SK-N-SH (cell line): ENCODE measurements around the gene ASCC3. TPM values are rescaled to one million over a fixed set of nuclear protein-coding genes. Genes with fewer than 3 reads are reported as not detected.

ENCODE experiments used
- CTCF ChIA-PET: fragments of 300-600, 350-600 bp; formaldehyde crosslinking; extraction: SDS; loops from one replicate; lab custom pipeline; 2021; lab: Yijun Ruan, JAX
- POLR2A ChIA-PET: fragments of 350-600 bp; sonication (Branson Sonifier 250); formaldehyde crosslinking; extraction: SDS; loops from one replicate; lab custom pipeline; 2020; ENCODE audit warnings: antibody characterized with exemption, inconsistent platforms; lab: Yijun Ruan, JAX
- DNase-seq: peaks from one replicate; pipeline ENCODE4 v3.0.0; 2012
- H2AFZ ChIP-seq: fragments of 200-600 bp; sonication (generic); 2 replicates; pipeline ENCODE4 v1.8.1; 2016; ENCODE audit warnings: antibody characterized with exemption, mild to moderate bottlenecking, low read depth
- H3F3A ChIP-seq: fragments of 200-600 bp; sonication (generic); replicated peaks from 2 replicates; pipeline ENCODE3; 2016; ENCODE audit warnings: antibody characterized with exemption, mild to moderate bottlenecking; ENCODE audit not compliant: insufficient read depth
- H3K27ac ChIP-seq, 2 experiments: fragments of 200-500 bp in 1 of 2; fragments of 200-600 bp in 1 of 2; sonication (Bioruptor generic) in 1 of 2; sonication (generic), shearing (Covaris generic) in 1 of 2; 2 replicates each; pipeline versions ENCODE4 v1.5.1 to v1.6.1; 2014 to 2016; ENCODE audit warnings: low read depth in 2 of 2, inconsistent platforms in 1 of 2, low read length in 1 of 2, mild to moderate bottlenecking in 1 of 2, mixed read lengths in 1 of 2
- H3K27me3 ChIP-seq: fragments of 200-600 bp; sonication (generic), shearing (Covaris generic); 2 replicates; pipeline ENCODE4 v1.6.1; 2016; ENCODE audit warnings: mixed run types; ENCODE audit not compliant: insufficient read depth
- H3K36me3 ChIP-seq, 2 experiments: fragments of 200-500 bp in 1 of 2; fragments of 200-600 bp in 1 of 2; sonication (Bioruptor generic) in 1 of 2; sonication (generic) in 1 of 2; replicated peaks in 1 of 2; 2 replicates each; pipeline versions ENCODE3 to v1.5.1; 2014 to 2016; ENCODE audit warnings: low read length in 1 of 2, mild to moderate bottlenecking in 1 of 2; ENCODE audit not compliant: insufficient read depth in 2 of 2, control insufficient read depth in 1 of 2
- H3K4me1 ChIP-seq, 2 experiments: fragments of 200-500 bp in 1 of 2; fragments of 200-600 bp in 1 of 2; sonication (Bioruptor generic) in 1 of 2; sonication (generic), shearing (Covaris generic) in 1 of 2; 2 replicates each; pipeline versions ENCODE4 v1.5.1 to v1.6.1; 2014 to 2016; ENCODE audit warnings: low read depth in 1 of 2, low read length in 1 of 2, mixed run types in 1 of 2; ENCODE audit not compliant: insufficient read depth in 2 of 2, control insufficient read depth in 1 of 2
- H3K4me2 ChIP-seq: fragments of 200-600 bp; sonication (generic), shearing (Covaris generic); 2 replicates; pipeline ENCODE4 v1.6.1; 2017; ENCODE audit warnings: mixed run types
- H3K4me3 ChIP-seq, 2 experiments: fragments of 200-500 bp in 1 of 2; fragments of 200-600 bp in 1 of 2; sonication (Bioruptor generic) in 1 of 2; sonication (generic), shearing (Covaris generic) in 1 of 2; 2 replicates each; pipeline versions ENCODE4 v1.5.1 to v1.8.1; 2014 to 2016; ENCODE audit warnings: low read depth in 2 of 2, inconsistent platforms in 1 of 2, low read length in 1 of 2, mild to moderate bottlenecking in 1 of 2, mixed read lengths in 1 of 2, moderate library complexity in 1 of 2
- H3K79me2 ChIP-seq: fragments of 200-600 bp; sonication (generic); 2 replicates; pipeline ENCODE4 v1.8.1; 2017; ENCODE audit warnings: mild to moderate bottlenecking; ENCODE audit not compliant: insufficient read depth
- H3K9ac ChIP-seq: fragments of 200-600 bp; sonication (generic); 2 replicates; pipeline ENCODE4 v1.6.1; 2017; ENCODE audit warnings: mixed run types
- H3K9me2 ChIP-seq: fragments of 200-600 bp; sonication (generic); 2 replicates; pipeline ENCODE4 v1.6.1; 2017; ENCODE audit warnings: mixed run types
- H3K9me3 ChIP-seq: fragments of 200-600 bp; sonication (generic); 2 replicates; pipeline ENCODE4 v1.6.1; 2017; ENCODE audit warnings: mixed run types, mild to moderate bottlenecking, moderate library complexity
- H4K20me1 ChIP-seq: fragments of 200-600 bp; sonication (generic); 2 replicates; pipeline ENCODE4 v1.6.1; 2017; ENCODE audit warnings: mild to moderate bottlenecking, mixed run types; ENCODE audit not compliant: insufficient read depth
- CTCF ChIP-seq: fragments of 200-600 bp; sonication (generic); IDR thresholded peaks from 2 replicates; pipeline ENCODE4 v1.6.1; 2017; ENCODE audit warnings: antibody characterized with exemption, mild to moderate bottlenecking, moderate library complexity
- ELF1 ChIP-seq: IDR thresholded peaks from 2 replicates; pipeline ENCODE4 v1.4.0; 2012
- EZH2phosphoT487 ChIP-seq: fragments of 200-600 bp; sonication (generic); IDR thresholded peaks from 2 replicates; pipeline ENCODE4 v1.6.1; 2017; ENCODE audit warnings: low read depth, mixed run types, mild to moderate bottlenecking, antibody characterized with exemption, moderate library complexity, borderline replicate concordance
- FOXJ3 ChIP-seq: sonication (generic); formaldehyde crosslinking; IDR thresholded peaks from 2 replicates; pipeline ENCODE4 v1.5.1; 2020; ENCODE audit warnings: mild to moderate bottlenecking, missing genetic modification reagents
- FOXM1 ChIP-seq: IDR thresholded peaks from 2 replicates; pipeline ENCODE4 v1.4.0; 2012; ENCODE audit warnings: low read depth, mild to moderate bottlenecking
- GATA2 ChIP-seq: sonication (generic); formaldehyde crosslinking; IDR thresholded peaks from 2 replicates; pipeline ENCODE4 v1.5.0; 2020; ENCODE audit warnings: mild to moderate bottlenecking, missing genetic modification reagents
- MAX ChIP-seq: IDR thresholded peaks from 2 replicates; pipeline ENCODE4 v1.4.0; 2012; ENCODE audit warnings: low read depth
- MEF2A ChIP-seq: IDR thresholded peaks from 2 replicates; pipeline ENCODE4 v1.4.0; 2012; ENCODE audit warnings: low read depth, borderline replicate concordance
- NFIC ChIP-seq: IDR thresholded peaks from 2 replicates; pipeline ENCODE4 v1.4.0; 2012; ENCODE audit warnings: borderline replicate concordance
- NRF1 ChIP-seq: IDR thresholded peaks from 2 replicates; pipeline ENCODE4 v1.6.1; 2012; ENCODE audit warnings: low read depth, mild to moderate bottlenecking, low read length
- POLR2AphosphoS5 ChIP-seq: IDR thresholded peaks from 2 replicates; pipeline ENCODE4 v1.6.1; 2012; ENCODE audit warnings: low read depth, low read length
- RCOR1 ChIP-seq: fragments of 150-350 bp; IDR thresholded peaks from 2 replicates; pipeline ENCODE4 v1.6.1; 2017; ENCODE audit warnings: antibody characterized with exemption, low read length
- RFX5 ChIP-seq: IDR thresholded peaks from 2 replicates; pipeline ENCODE4 v1.6.1; 2012; ENCODE audit warnings: mild to moderate bottlenecking, improper control_type of control experiment, low read length
- TCF12 ChIP-seq: IDR thresholded peaks from 2 replicates; pipeline ENCODE4 v1.4.0; 2012
- TEAD4 ChIP-seq: IDR thresholded peaks from 2 replicates; pipeline ENCODE4 v1.4.0; 2012; ENCODE audit warnings: mild to moderate bottlenecking, borderline replicate concordance; ENCODE audit not compliant: insufficient read depth
- USF2 ChIP-seq: fragments of 150-350 bp; IDR thresholded peaks from 2 replicates; pipeline ENCODE4 v1.6.1; 2017; ENCODE audit warnings: antibody characterized with exemption, low read length, low read depth, borderline replicate concordance
- ZBTB33 ChIP-seq: IDR thresholded peaks from 2 replicates; pipeline ENCODE4 v1.4.0; 2012; ENCODE audit warnings: low read depth, borderline replicate concordance
- WGBS: methylation state at CpG from one replicate; pipeline ENCODE4 v1.1.6; 2017; ENCODE audit warnings: low lambda C conversion rate; 5-methylcytosine and 5-hydroxymethylcytosine counted together
- polyA plus RNA-seq, 3 experiments: library from polyadenylated mRNA; depleted of rRNA; stranded (reverse); fragments of >200 nt; gene quantifications; 2 replicates each; pipeline ENCODE4 v1.2.3, GENCODE V29; 2012
- TF ChIP-seq, protein P1 (sequence below): IDR thresholded peaks from 2 replicates; pipeline ENCODE4 v1.4.0; 2012; ENCODE audit warnings: low read depth, borderline replicate concordance
- TF ChIP-seq, protein P2 (sequence below): fragments of 150-350 bp; IDR thresholded peaks from 2 replicates; pipeline ENCODE4 v1.6.1; 2016; ENCODE audit warnings: mild to moderate bottlenecking, low read depth, low read length
- TF ChIP-seq, protein P3 (sequence below): IDR thresholded peaks from 2 replicates; pipeline ENCODE4; 2012

Gene ASCC3
- polyA plus RNA-seq, 1 of the 3 experiments (the other 2 are of a cell fraction): 17.9 TPM

DNA sequence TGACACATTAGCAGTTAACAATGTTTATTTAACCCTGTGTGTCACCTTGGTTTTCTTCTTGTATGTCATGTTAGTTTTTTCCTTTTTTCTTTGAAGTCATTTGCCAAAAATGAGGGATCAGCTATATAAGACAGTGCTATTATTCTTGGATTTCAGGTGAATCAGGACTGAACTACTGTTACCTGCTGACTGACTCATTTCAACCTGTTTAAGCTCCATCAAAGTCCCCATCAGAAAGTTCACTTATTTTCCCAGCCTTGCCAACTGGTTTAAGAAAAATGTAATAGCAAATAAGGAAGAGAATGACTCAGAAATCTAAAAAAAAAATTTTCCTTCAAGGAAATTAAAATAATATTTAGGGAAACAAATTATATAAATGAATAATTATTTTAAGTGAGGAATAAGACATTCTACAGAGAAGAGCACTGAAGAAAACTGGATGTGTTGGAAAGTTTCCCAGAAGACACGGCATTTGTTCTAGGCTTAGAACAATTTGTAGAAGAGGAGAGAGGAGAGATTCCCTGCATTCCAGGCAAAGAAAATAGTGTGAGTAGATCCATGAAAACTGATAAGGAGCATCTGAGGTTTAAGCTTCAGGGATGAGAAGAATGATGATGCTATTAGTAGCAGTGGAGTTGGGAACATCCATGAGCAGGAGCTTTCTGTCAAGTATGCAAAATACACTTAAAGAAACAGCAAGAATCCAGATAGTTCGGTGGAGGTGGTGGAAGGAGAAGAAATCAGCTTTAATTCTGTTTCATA lies 331.5 kb downstream of the ASCC3 start (continued):
- TF ChIP-seq MAX (no peak), ZBTB33 (no peak), GATA2 (CRISPR knock-in tag) (no peak), TCF12 (peak; percentile 25; the same call in 1 of the 2 replicates), CTCF (no peak), POLR2AphosphoS5 (no peak), USF2 (no peak), EZH2phosphoT487 (no peak), NRF1 (no peak), RFX5 (no peak), MEF2A (no peak), ELF1 (no peak), RCOR1 (no peak)
- TF ChIP-seq, protein P1, sequence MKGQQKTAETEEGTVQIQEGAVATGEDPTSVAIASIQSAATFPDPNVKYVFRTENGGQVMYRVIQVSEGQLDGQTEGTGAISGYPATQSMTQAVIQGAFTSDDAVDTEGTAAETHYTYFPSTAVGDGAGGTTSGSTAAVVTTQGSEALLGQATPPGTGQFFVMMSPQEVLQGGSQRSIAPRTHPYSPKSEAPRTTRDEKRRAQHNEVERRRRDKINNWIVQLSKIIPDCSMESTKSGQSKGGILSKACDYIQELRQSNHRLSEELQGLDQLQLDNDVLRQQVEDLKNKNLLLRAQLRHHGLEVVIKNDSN: no peak
- TF ChIP-seq, all 33 proteins: peak for 4

- no peak for DNase-seq
- H3K4me1 ChIP-seq: no peaks in the 10 kb centered on the region
- POLR2A ChIA-PET: no interaction called here
- TF ChIP-seq, protein P2, sequence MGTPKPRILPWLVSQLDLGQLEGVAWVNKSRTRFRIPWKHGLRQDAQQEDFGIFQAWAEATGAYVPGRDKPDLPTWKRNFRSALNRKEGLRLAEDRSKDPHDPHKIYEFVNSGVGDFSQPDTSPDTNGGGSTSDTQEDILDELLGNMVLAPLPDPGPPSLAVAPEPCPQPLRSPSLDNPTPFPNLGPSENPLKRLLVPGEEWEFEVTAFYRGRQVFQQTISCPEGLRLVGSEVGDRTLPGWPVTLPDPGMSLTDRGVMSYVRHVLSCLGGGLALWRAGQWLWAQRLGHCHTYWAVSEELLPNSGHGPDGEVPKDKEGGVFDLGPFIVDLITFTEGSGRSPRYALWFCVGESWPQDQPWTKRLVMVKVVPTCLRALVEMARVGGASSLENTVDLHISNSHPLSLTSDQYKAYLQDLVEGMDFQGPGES: no peak
- no peak for TF ChIP-seq ELF1
- no peak for TF ChIP-seq NFIC
- TF ChIP-seq RCOR1: no peak
- no peak for TF ChIP-seq ZBTB33
- TF ChIP-seq NRF1: no peak
- no peak for TF ChIP-seq TEAD4
- TF ChIP-seq, protein P3, sequence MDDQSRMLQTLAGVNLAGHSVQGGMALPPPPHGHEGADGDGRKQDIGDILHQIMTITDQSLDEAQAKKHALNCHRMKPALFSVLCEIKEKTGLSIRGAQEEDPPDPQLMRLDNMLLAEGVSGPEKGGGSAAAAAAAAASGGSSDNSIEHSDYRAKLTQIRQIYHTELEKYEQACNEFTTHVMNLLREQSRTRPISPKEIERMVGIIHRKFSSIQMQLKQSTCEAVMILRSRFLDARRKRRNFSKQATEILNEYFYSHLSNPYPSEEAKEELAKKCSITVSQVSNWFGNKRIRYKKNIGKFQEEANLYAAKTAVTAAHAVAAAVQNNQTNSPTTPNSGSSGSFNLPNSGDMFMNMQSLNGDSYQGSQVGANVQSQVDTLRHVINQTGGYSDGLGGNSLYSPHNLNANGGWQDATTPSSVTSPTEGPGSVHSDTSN: no peak
- TF ChIP-seq FOXM1: no peak
- no peak for TF ChIP-seq MAX
- TF ChIP-seq FOXJ3 (CRISPR knock-in tag): no peak
- TF ChIP-seq RFX5: no peak
Observed at GRCh38 chr6:100538086-100538485, 343.0 kb downstream of the ASCC3 start.

More at GRCh38 chr6:100538086-100538485, 343.0 kb downstream of the ASCC3 start:
- no peak overlapping the region for H3K27ac ChIP-seq
- H3F3A ChIP-seq: no peaks in the 10 kb centered on the region
- H3K9ac ChIP-seq: no peak overlapping the region
- H3K4me2 ChIP-seq: no peak overlapping the region
- H3K79me2 ChIP-seq: no peaks in the 10 kb centered on the region
- H3K4me3 ChIP-seq: no peak overlapping the region
- H3K9me3 ChIP-seq: no peaks in the 10 kb centered on the region
- 49% methylated on average over 1 of the region's 1 CpG for WGBS
- no peak overlapping the region for H2AFZ ChIP-seq
- peaks cover 10 to 16% of the 10 kb centered on the region in 2 experiments for H3K36me3 ChIP-seq
- H3K27me3 ChIP-seq: no peaks in the 10 kb centered on the region
- no peaks in the 10 kb centered on the region for H3K9me2 ChIP-seq
- no peaks in the 10 kb centered on the region for H4K20me1 ChIP-seq
- CTCF ChIA-PET: no interaction called here
